Keratinocyte (primary cell): ENCODE measurements around the gene PRR33.

Experiments used
- CTCF ChIP-seq, 3 experiments: IDR thresholded peaks in 1 of 3; conservative IDR thresholded peaks in 1 of 3; optimal IDR thresholded peaks in 1 of 3; 2 replicates in 2 of 3; 3 replicates in 1 of 3; pipeline versions ENCODE3 to v1.5.1; 2011; ENCODE audit warnings: low read length in 3 of 3, mild to moderate bottlenecking in 3 of 3, moderate library complexity in 2 of 3, control low read depth in 1 of 3, inconsistent platforms in 1 of 3; ENCODE audit not compliant: insufficient read depth in 2 of 3; ENCODE audit errors: extremely low read depth in 1 of 3
- EZH2 ChIP-seq: IDR thresholded peaks from one replicate; pipeline ENCODE4 v1.6.1; 2012; ENCODE audit warnings: inconsistent platforms, mild to moderate bottlenecking, low read length, moderate library complexity

DNA sequence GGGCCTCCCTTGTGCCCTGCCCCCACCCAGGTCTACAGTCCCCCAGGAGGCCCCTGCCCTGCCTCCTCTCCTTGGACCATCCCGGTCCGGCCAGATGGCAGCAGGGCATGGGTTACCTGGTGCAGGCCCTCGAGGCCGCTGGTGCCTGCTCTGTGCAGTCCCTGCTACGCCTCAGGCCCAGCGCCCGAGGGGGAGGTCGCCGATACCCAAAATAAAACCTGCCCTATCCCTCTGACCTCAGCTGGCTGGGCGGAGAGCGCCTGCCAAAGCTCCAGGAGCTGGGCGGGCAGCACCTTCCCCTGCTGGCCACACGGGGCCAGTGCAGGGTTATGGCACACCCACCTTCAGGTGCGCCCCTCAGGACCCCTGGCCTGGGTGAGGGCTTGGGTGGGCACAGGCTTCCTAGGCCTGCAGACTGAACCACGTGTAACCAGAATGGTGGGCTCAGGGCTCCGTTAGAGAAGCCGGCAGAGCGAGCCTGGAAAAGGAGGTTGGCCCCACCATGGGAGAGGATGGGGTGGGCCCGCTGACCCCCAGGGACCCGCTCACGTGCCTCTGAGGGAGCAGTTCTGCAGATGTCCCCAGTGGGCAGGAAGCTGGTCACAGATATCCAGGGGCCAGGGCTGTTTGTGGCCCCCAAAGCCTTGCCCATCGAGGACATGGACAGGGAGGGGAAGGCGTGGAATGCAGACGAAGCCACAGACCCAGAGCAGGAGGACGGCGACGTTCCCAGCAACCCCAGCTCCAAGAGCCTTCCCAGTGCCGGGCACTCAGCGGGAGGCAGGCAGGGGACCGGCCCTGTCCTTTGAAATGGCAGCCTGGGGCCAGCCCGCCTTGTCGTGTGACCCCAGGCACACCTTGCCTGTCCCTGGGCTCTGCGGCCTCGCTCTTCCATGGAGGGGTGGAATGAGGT, 26.1 kb upstream of the PRR33 start:
- TF ChIP-seq CTCF (optimal IDR thresholded peaks at IDR 0.05 in 1 of 3, IDR thresholded peaks at IDR 0.05 in 1 of 3, conservative IDR thresholded peaks at IDR 0.05 in 1 of 3; ENCODE audit: extremely low read depth in 1 of 3, insufficient read depth in 2 of 3, low read length in 3 of 3): peak; percentile 20 to 83 (median 49)
- no peak for TF ChIP-seq EZH2
